ENCODE data around the gene PLEKHM2. TPM values are rescaled to one million over a fixed set of nuclear protein-coding genes. Genes with fewer than 3 reads are reported as not detected.

PLEKHM2 gene
- total RNA-seq, 4 donors from 2014 or later: 34.4 to 81.1 (median 50.0) TPM

GRCh38 chr1:15747378-15747777 is 63.3 kb downstream of the PLEKHM2 start:
- TF ChIP-seq CTCF (IDR thresholded peaks at IDR 0.05): no peak
- no peak for DNase-seq (ENCODE audit: low spot score)
- ATAC-seq (ENCODE audit: low FRiP score): no peak

GRCh38 chr1:15748264-15748663 is 64.1 kb downstream of the PLEKHM2 start:
- DNase-seq (ENCODE audit: low spot score) (no peak), ATAC-seq (ENCODE audit: low FRiP score) (no peak)
- no peak for TF ChIP-seq CTCF (IDR thresholded peaks at IDR 0.05)

GRCh38 chr1:15748690-15749398 is 64.7 kb downstream of the PLEKHM2 start:
- no peak for TF ChIP-seq CTCF (IDR thresholded peaks at IDR 0.05)
- DNase-seq (ENCODE audit: low spot score) (no peak), ATAC-seq (ENCODE audit: low FRiP score) (no peak)

GRCh38 chr1:15749399-15750291 is 65.5 kb downstream of the PLEKHM2 start:
- ATAC-seq (ENCODE audit: low FRiP score) (no peak), DNase-seq (ENCODE audit: low spot score) (no peak)
- TF ChIP-seq CTCF (IDR thresholded peaks at IDR 0.05): no peak

- DNase-seq (ENCODE audit: low spot score) (no peak), ATAC-seq (ENCODE audit: low FRiP score) (no peak)
- no peak for TF ChIP-seq CTCF (IDR thresholded peaks at IDR 0.05)
Measured at GRCh38 chr1:15750924-15751323, 66.8 kb downstream of the PLEKHM2 start.

GRCh38 chr1:15751717-15752116 is 67.6 kb downstream of the PLEKHM2 start:
- no peak for TF ChIP-seq CTCF (IDR thresholded peaks at IDR 0.05)

More at GRCh38 chr1:15751717-15752116, 67.6 kb downstream of the PLEKHM2 start:
- no peak for ATAC-seq (ENCODE audit: low FRiP score)
- DNase-seq (ENCODE audit: low spot score): no peak
